Transverse colon (tissue), 4 donors: Measurements from ENCODE around the gene FOXO1.

ENCODE experiments used
- EP300 ChIP-seq: sonication (generic); formaldehyde crosslinking; IDR thresholded peaks from one replicate; pipeline ENCODE4 v1.6.1; 2017; ENCODE audit warnings: antibody characterized with exemption, low read depth
- POLR2A ChIP-seq: fragments of 450-650 bp; IDR thresholded peaks from one replicate; pipeline ENCODE4 v1.6.1; 2016; ENCODE audit warnings: antibody characterized with exemption, mild to moderate bottlenecking, moderate library complexity
- POLR2AphosphoS5 ChIP-seq, 3 donors: sonication (generic); formaldehyde crosslinking; IDR thresholded peaks; one replicate each; pipeline ENCODE4 v1.6.1; 2016; ENCODE audit warnings: antibody characterized with exemption in 3 of 3
- TF ChIP-seq, protein P1 (sequence below), 5 experiments: fragments of 200-600 bp in 3 of 5; fragments of 450-650 bp in 2 of 5; sonication (generic) in 3 of 5; IDR thresholded peaks; 1 replicate in 2 of 5; 2 replicates in 3 of 5; pipeline ENCODE4 v1.5.1; 2016 to 2017; ENCODE audit warnings: antibody characterized with exemption in 5 of 5, inconsistent platforms in 3 of 5, mild to moderate bottlenecking in 2 of 5, moderate library complexity in 1 of 5

DNA sequence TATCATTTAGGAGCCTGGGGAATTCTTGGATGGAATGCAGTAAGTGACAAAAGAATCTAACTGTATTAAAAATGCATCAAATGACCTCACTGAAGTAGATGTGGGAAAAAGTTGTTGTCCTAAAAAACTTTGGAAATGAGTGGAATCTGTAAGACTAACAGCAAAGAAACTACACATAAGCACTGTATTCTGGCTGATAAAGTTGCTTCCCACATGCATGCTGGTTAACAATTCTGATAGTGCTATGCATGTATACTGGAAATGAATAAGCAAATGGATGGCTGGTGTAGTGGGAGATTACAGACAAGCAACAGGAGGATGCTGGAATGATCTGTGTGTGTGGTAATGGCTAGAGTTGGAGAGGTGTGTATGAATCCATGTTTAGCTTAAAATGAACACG lies 138.5 kb downstream of the FOXO1 start:
- TF ChIP-seq, protein P1, sequence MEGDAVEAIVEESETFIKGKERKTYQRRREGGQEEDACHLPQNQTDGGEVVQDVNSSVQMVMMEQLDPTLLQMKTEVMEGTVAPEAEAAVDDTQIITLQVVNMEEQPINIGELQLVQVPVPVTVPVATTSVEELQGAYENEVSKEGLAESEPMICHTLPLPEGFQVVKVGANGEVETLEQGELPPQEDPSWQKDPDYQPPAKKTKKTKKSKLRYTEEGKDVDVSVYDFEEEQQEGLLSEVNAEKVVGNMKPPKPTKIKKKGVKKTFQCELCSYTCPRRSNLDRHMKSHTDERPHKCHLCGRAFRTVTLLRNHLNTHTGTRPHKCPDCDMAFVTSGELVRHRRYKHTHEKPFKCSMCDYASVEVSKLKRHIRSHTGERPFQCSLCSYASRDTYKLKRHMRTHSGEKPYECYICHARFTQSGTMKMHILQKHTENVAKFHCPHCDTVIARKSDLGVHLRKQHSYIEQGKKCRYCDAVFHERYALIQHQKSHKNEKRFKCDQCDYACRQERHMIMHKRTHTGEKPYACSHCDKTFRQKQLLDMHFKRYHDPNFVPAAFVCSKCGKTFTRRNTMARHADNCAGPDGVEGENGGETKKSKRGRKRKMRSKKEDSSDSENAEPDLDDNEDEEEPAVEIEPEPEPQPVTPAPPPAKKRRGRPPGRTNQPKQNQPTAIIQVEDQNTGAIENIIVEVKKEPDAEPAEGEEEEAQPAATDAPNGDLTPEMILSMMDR (IDR thresholded peaks at IDR 0.05), result no peak
- TF ChIP-seq EP300 (no peak), POLR2A (no peak), POLR2AphosphoS5 (IDR thresholded peaks at IDR 0.05) (no peak)
